IMR-90 (cell line): ENCODE data around the gene GPER1. TPM values are rescaled to one million over a fixed set of nuclear protein-coding genes. Genes with fewer than 3 reads are reported as not detected.
"Not testable (repeated sequence)": the region's sequence is repeated elsewhere in the genome, so short reads cannot be mapped to it uniquely, and the experiment has no call there.

Experiments used
- ATAC-seq: fragments of 200-7000 bp; cut with Tn5 transposase; 2 replicates; pipeline ENCODE4 v1.9.1; 2020; ENCODE audit warnings: low read depth, mild to moderate bottlenecking, moderate library complexity
- BruUV-seq: library from RNA; stranded (reverse); fragments of 400-500 nt; replicated peaks from 2 replicates; lab custom pipeline; 2021; lab: Mats Ljungman, UMichigan
- CTCF ChIA-PET: fragments of 300-600 bp; formaldehyde crosslinking; extraction: SDS; loops from one replicate; lab custom pipeline; 2021; ENCODE audit warnings: antibody characterized with exemption; lab: Yijun Ruan, JAX
- POLR2A ChIA-PET: fragments of 300-600 bp; sonication (Branson Sonifier 250); formaldehyde crosslinking; loops from one replicate; lab custom pipeline; 2022; ENCODE audit warnings: antibody characterized with exemption; ENCODE audit not compliant: unreplicated experiment; lab: Charles Lee
- DNase-seq: peaks from one replicate; pipeline ENCODE4 v3.0.0; 2013
- H2AFZ ChIP-seq: replicated peaks from 2 replicates; pipeline ENCODE3; 2013; ENCODE audit warnings: low read length, mild to moderate bottlenecking; ENCODE audit not compliant: poor library complexity
- H2AK5ac ChIP-seq: 2 replicates; pipeline ENCODE4 v1.6.1; 2013; ENCODE audit warnings: low read depth, low read length, inconsistent platforms
- H2AK9ac ChIP-seq: replicated peaks from 2 replicates; pipeline ENCODE3; 2013; ENCODE audit warnings: mild to moderate bottlenecking, low read depth, low read length, moderate library complexity; ENCODE audit not compliant: poor library complexity
- H2BK120ac ChIP-seq: 2 replicates; pipeline ENCODE4 v1.6.1; 2013; ENCODE audit warnings: low read depth, low read length, inconsistent platforms
- H2BK15ac ChIP-seq: 3 replicates; pipeline ENCODE4 v1.6.1; 2013; ENCODE audit warnings: low read depth, low read length, inconsistent platforms
- H2BK20ac ChIP-seq: 2 replicates; pipeline ENCODE4 v1.6.1; 2013; ENCODE audit warnings: low read depth, mild to moderate bottlenecking, inconsistent platforms, low read length, moderate library complexity
- H2BK5ac ChIP-seq: 2 replicates; pipeline ENCODE4 v1.6.1; 2013; ENCODE audit warnings: mild to moderate bottlenecking, low read depth, low read length, inconsistent platforms; ENCODE audit not compliant: poor library complexity, severe bottlenecking
- H3K14ac ChIP-seq: replicated peaks from 2 replicates; pipeline ENCODE4 v1.6.1; 2013; ENCODE audit warnings: low read depth, low read length, inconsistent platforms
- H3K18ac ChIP-seq: 2 replicates; pipeline ENCODE4 v1.6.1; 2013; ENCODE audit warnings: low read depth, low read length, control low read depth
- H3K23ac ChIP-seq: 2 replicates; pipeline ENCODE4 v1.6.1; 2013; ENCODE audit warnings: low read depth, low read length, inconsistent platforms
- H3K27ac ChIP-seq: 2 replicates; pipeline ENCODE4 v1.5.1; 2013; ENCODE audit warnings: mild to moderate bottlenecking, control low read depth, low read length; ENCODE audit not compliant: insufficient read depth
- H3K27me3 ChIP-seq: 2 replicates; pipeline ENCODE4 v1.6.1; 2013; ENCODE audit warnings: low read length; ENCODE audit not compliant: control insufficient read depth, insufficient read depth
- H3K36me3 ChIP-seq: 2 replicates; pipeline ENCODE4 v1.6.1; 2013; ENCODE audit warnings: low read length, mixed read lengths; ENCODE audit not compliant: control insufficient read depth, insufficient read depth
- H3K4ac ChIP-seq: 2 replicates; pipeline ENCODE4 v1.6.1; 2013; ENCODE audit warnings: low read depth, low read length, inconsistent platforms
- H3K4me1 ChIP-seq: 2 replicates; pipeline ENCODE4 v1.6.1; 2013; ENCODE audit warnings: low read length, mixed read lengths; ENCODE audit not compliant: control insufficient read depth, insufficient read depth
- H3K4me2 ChIP-seq: 2 replicates; pipeline ENCODE4 v1.6.1; 2013; ENCODE audit warnings: low read depth, mild to moderate bottlenecking, control low read depth, low read length, moderate library complexity
- H3K4me3 ChIP-seq: 2 replicates; pipeline ENCODE4 v1.5.1; 2013; ENCODE audit warnings: low read depth, mild to moderate bottlenecking, control low read depth, low read length, moderate library complexity; ENCODE audit not compliant: insufficient read depth
- H3K56ac ChIP-seq: 2 replicates; pipeline ENCODE4 v1.6.1; 2013; ENCODE audit warnings: low read length, inconsistent platforms; ENCODE audit not compliant: insufficient read depth; ENCODE audit errors: extremely low read depth
- H3K79me1 ChIP-seq, 2 experiments: 2 replicates each; pipeline ENCODE4 v1.6.1; 2013; ENCODE audit warnings: low read length in 2 of 2, inconsistent platforms in 1 of 2, low read depth in 1 of 2
- H3K9ac ChIP-seq: 2 replicates; pipeline ENCODE4 v1.6.1; 2013; ENCODE audit warnings: low read depth, low read length, control low read depth
- H3K9me1 ChIP-seq: 2 replicates; pipeline ENCODE4 v1.6.1; 2013; ENCODE audit warnings: low read length, inconsistent platforms; ENCODE audit not compliant: insufficient read depth
- H3K9me3 ChIP-seq: 2 replicates; pipeline ENCODE4 v1.6.1; 2013; ENCODE audit warnings: low read length; ENCODE audit not compliant: control insufficient read depth, insufficient read depth
- H4K20me1 ChIP-seq: 2 replicates; pipeline ENCODE4 v1.6.1; 2013; ENCODE audit warnings: low read length, inconsistent platforms; ENCODE audit not compliant: insufficient read depth
- H4K5ac ChIP-seq: 2 replicates; pipeline ENCODE4 v1.6.1; 2013; ENCODE audit warnings: mild to moderate bottlenecking, low read depth, low read length, control low read depth
- H4K8ac ChIP-seq, 2 experiments: 2 replicates each; pipeline ENCODE4 v1.6.1; 2013; ENCODE audit warnings: low read depth in 2 of 2, low read length in 2 of 2, control low read depth in 1 of 2, inconsistent platforms in 1 of 2
- H4K91ac ChIP-seq: 2 replicates; pipeline ENCODE4 v1.6.1; 2013; ENCODE audit warnings: low read depth, low read length, inconsistent platforms; ENCODE audit not compliant: insufficient read depth
- CEBPB ChIP-seq: IDR thresholded peaks from 2 replicates; pipeline ENCODE4 v1.6.1; 2012; ENCODE audit warnings: low read depth, low read length, improper control_type of control experiment
- CHD1 ChIP-seq: IDR thresholded peaks from 2 replicates; pipeline ENCODE4 v1.6.1; 2012; ENCODE audit warnings: low read depth, low read length, improper control_type of control experiment
- FOS ChIP-seq: fragments of 150-350 bp; IDR thresholded peaks from 2 replicates; pipeline ENCODE4 v1.6.1; 2016; ENCODE audit warnings: low read depth, low read length
- MXI1 ChIP-seq: IDR thresholded peaks from 2 replicates; pipeline ENCODE4 v1.6.1; 2012; ENCODE audit warnings: low read depth, mild to moderate bottlenecking, low read length, moderate library complexity, borderline replicate concordance
- NFE2L2 ChIP-seq: fragments of 150-350 bp; IDR thresholded peaks from 2 replicates; pipeline ENCODE4 v1.6.1; 2016; ENCODE audit warnings: low read depth, mild to moderate bottlenecking, low read length
- RCOR1 ChIP-seq: IDR thresholded peaks from 2 replicates; pipeline ENCODE4 v1.6.1; 2012; ENCODE audit warnings: mild to moderate bottlenecking, low read length, improper control_type of control experiment; ENCODE audit not compliant: insufficient replicate concordance
- WGBS, 2 experiments: methylation state at CpG; one replicate each; pipeline versions ENCODE4 v1.1.5 to v1.1.7; 2013; ENCODE audit warnings: missing lambda C conversion rate in 2 of 2; ENCODE audit not compliant: insufficient read length in 1 of 2; ENCODE audit errors: extremely low coverage in 2 of 2; 5-methylcytosine and 5-hydroxymethylcytosine counted together
- dilution Hi-C: fragments of 300-500 bp; cut with HindIII; formaldehyde crosslinking; loops from one replicate; pipeline ENCODE4 v1.14.3; 2018; ENCODE audit warnings: low sequenced_read_pairs; ENCODE audit not compliant: unreplicated experiment
- in situ Hi-C: fragments of 300-500 bp; cut with MboI; formaldehyde crosslinking; loops from 3 replicates; pipeline ENCODE4 v1.14.3; 2019; ENCODE audit warnings: low sequenced_read_pairs, inconsistent platforms, mixed read lengths
- intact Hi-C: fragments of 100-400 bp; cut with micrococcal nuclease; formaldehyde crosslinking; loops from 2 replicates; pipeline ENCODE4 v1.10.0; 2022
- polyA plus RNA-seq, 3 experiments: library from polyadenylated mRNA; depleted of rRNA; stranded (reverse); fragments of >200 nt; gene quantifications; 2 replicates each; pipeline ENCODE4 v1.2.3, GENCODE V29; 2012; ENCODE audit warnings: low replicate concordance in 1 of 3
- total RNA-seq: library from RNA; depleted of rRNA; stranded (reverse); fragments of >200 nt; gene quantifications from 2 replicates; pipeline ENCODE4 v1.2.3, GENCODE V29; 2012

The GPER1 gene
- total and polyA plus RNA-seq, 2 of the 4 experiments (the other 2 are of a cell fraction) = 2.0 to 5.8 TPM

GRCh38 chr7:1142051-1142635, 54.2 kb downstream of the GPER1 start:
- WGBS, 2 experiments = 80% methylated on average over 10 of the region's 14 CpGs; no CpG with 5 or more reads in 1 of the 2 experiments
- BruUV-seq = no TSS peak
- TF ChIP-seq NFE2L2 = no peak
- TF ChIP-seq CEBPB = no peak
- TF ChIP-seq CHD1 = no peak
- TF ChIP-seq RCOR1 = no peak
- no peak for TF ChIP-seq FOS
- no peak for TF ChIP-seq MXI1
- no peak overlapping the region for H4K91ac ChIP-seq
- no peaks in the 10 kb centered on the region for H3K36me3 ChIP-seq
- no peaks in the 10 kb centered on the region for H4K20me1 ChIP-seq
- DNase-seq (no peak), ATAC-seq (no peak)
- ChIA-PET CTCF (no interaction called here), POLR2A (no interaction called here)
- no peak overlapping the region for H3K9ac ChIP-seq
- H3K4me3 ChIP-seq = no peak overlapping the region
- H3K4me1 ChIP-seq = peaks cover 2% of the 10 kb centered on the region; the same call in 1 of the 2 replicates
- H3K4ac ChIP-seq = no peak overlapping the region
- H3K23ac ChIP-seq = no peak overlapping the region
- H3K27me3 ChIP-seq = no peaks in the 10 kb centered on the region
- H3K18ac ChIP-seq = no peak overlapping the region
- no peak overlapping the region for H2AK9ac ChIP-seq
- H4K5ac ChIP-seq = no peak overlapping the region
- no peak overlapping the region for H2BK120ac ChIP-seq
- no peak overlapping the region for H3K27ac ChIP-seq
- no peak overlapping the region for H2AK5ac ChIP-seq
- dilution Hi-C loops (no loop called here), in situ Hi-C loops (no loop called here), intact Hi-C loops (no loop called here)
- peaks cover 6% of the 10 kb centered on the region for H3K9me1 ChIP-seq
- H3K9me3 ChIP-seq = no peaks in the 10 kb centered on the region
- H2AFZ ChIP-seq = no peak overlapping the region
- H2BK15ac ChIP-seq = no peak overlapping the region
- no peak overlapping the region for H3K14ac ChIP-seq
- H4K8ac ChIP-seq = no peak overlapping the region
- H3K56ac ChIP-seq = no peak overlapping the region
- H2BK20ac ChIP-seq = no peak overlapping the region
- H3K79me1 ChIP-seq = peaks cover 6% of the 10 kb centered on the region in 2 experiments
- no peak overlapping the region for H3K4me2 ChIP-seq
- no peak overlapping the region for H2BK5ac ChIP-seq

DNA sequence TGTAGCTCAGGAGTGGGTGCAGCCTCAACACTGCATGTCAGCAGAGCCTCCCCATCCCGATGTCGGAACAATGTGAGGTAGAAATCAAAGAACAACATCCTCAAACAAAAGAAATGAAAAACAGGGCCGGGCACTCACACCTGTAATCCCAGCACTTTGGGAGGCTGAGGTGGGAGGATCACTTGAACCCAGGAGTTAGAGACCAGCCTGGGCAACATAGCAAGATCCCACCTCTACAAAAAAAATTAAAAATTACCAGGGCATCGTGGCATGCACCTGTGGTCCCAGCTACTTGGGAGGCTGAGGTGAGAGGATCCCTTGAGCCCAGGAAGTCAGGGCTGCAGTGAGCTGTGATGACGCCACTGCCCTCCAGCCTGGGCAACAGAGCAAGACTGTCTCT, 55.1 kb downstream of the GPER1 start:
- H3K27me3 ChIP-seq, H3K9ac ChIP-seq, H3K23ac ChIP-seq, H2AFZ ChIP-seq, H3K9me1 ChIP-seq, POLR2A ChIA-PET, in situ Hi-C loops, H3K27ac ChIP-seq, H3K56ac ChIP-seq, H4K20me1 ChIP-seq, H3K9me3 ChIP-seq, H2BK20ac ChIP-seq, H4K5ac ChIP-seq, dilution Hi-C loops, H2BK15ac ChIP-seq, H3K14ac ChIP-seq, DNase-seq, H3K4me3 ChIP-seq, ATAC-seq, H4K91ac ChIP-seq, H4K8ac ChIP-seq, H2AK5ac ChIP-seq, H3K36me3 ChIP-seq, intact Hi-C loops, CTCF ChIA-PET, H2AK9ac ChIP-seq, H3K4ac ChIP-seq, H3K18ac ChIP-seq, H3K79me1 ChIP-seq, H3K4me2 ChIP-seq, BruUV-seq, H2BK120ac ChIP-seq, H2BK5ac ChIP-seq, H3K4me1 ChIP-seq: not testable (repeated sequence)
- WGBS, 2 experiments = no CpG with 5 or more reads among the region's 5 CpGs
